Adrenal gland (tissue), 12 donors: ENCODE measurements around the gene GRM5. TPM values are rescaled to one million over a fixed set of nuclear protein-coding genes. Genes with fewer than 3 reads are reported as not detected.

Source experiments
- DNase-seq, 7 donors: peaks; one replicate each; pipeline ENCODE4 v3.0.0-alpha.2; 2019 to 2020
- H3K27ac ChIP-seq, 5 donors: fragments of 200-600 bp; sonication (generic) in 4 of 5; 1 replicate in 3 of 5; 2 replicates in 2 of 5; pipeline versions ENCODE4 v1.5.1 to v1.8.0; 2016 to 2020; ENCODE audit warnings: mild to moderate bottlenecking in 1 of 5
- H3K27me3 ChIP-seq: fragments of 200-600 bp; 2 replicates; pipeline ENCODE4 v1.8.0; 2021
- H3K36me3 ChIP-seq, 2 donors: fragments of 200-600 bp; replicated peaks in 1 of 2; 1 replicate in 1 of 2; 2 replicates in 1 of 2; pipeline versions ENCODE4 v1.5.1 to v1.8.0; 2018 to 2022
- H3K4me1 ChIP-seq, 2 donors: fragments of 200-600 bp; replicated peaks in 1 of 2; 1 replicate in 1 of 2; 2 replicates in 1 of 2; pipeline versions ENCODE4 v1.5.1 to v1.8.0; 2018 to 2021
- H3K4me3 ChIP-seq, 4 donors: fragments of 200-600 bp; sonication (generic) in 3 of 4; one replicate each; pipeline ENCODE4 v1.5.1; 2016 to 2018
- H3K9me3 ChIP-seq, 3 donors: fragments of 200-600 bp; sonication (generic) in 1 of 3; replicated peaks in 1 of 3; 1 replicate in 2 of 3; 2 replicates in 1 of 3; pipeline versions ENCODE4 v1.5.1 to v1.8.0; 2016 to 2021
- POLR2A ChIP-seq, 2 donors: fragments of 450-650 bp; IDR thresholded peaks; one replicate each; pipeline ENCODE4 v1.6.1; 2017; ENCODE audit warnings: antibody characterized with exemption in 2 of 2, mild to moderate bottlenecking in 2 of 2, moderate library complexity in 1 of 2
- WGBS, 4 donors: extraction: QIAGEN DNeasy Blood & Tissue Kit in 2 of 4; methylation state at CpG; one replicate each; pipeline versions ENCODE4 v1.1.5 to v1.1.7; 2013 to 2017; 5-methylcytosine and 5-hydroxymethylcytosine counted together
- intact Hi-C, 2 donors: fragments of 100-400 bp; cut with DNase I; formaldehyde crosslinking; loops; one replicate each; pipeline versions ENCODE4 v1.14.1 to v1.15.0; 2022 to 2023
- polyA plus RNA-seq, 3 donors: library from polyadenylated mRNA; stranded (reverse); fragments of 200-250 nt in 2 of 3; fragments of 350-450 nt in 1 of 3; fragmentation: Illumina TruSeq in 1 of 3; extraction: RNeasy Lipid Tissue Mini Kit (QIAGEN cat#74804) in 1 of 3; gene quantifications; one replicate each; pipeline ENCODE4 v1.2.3, GENCODE V29; 2013 to 2014
- total RNA-seq, 9 donors: library from RNA; depleted of rRNA in 4 of 9; stranded (reverse); fragments of >200 nt in 4 of 9; fragments of 120-200 nt in 1 of 9; fragmentation: NEBNext Ultra II Directional in 1 of 9; extraction: Animal tissue kit (Norgen Biotek cat#: 25700) in 1 of 9; gene quantifications; one replicate each; pipeline versions ENCODE4 v1.1.0 to v1.2.4, GENCODE V29; 2013 to 2023
- TF ChIP-seq, protein P1 (sequence below), 6 experiments: fragments of 450-650 bp in 4 of 6; fragments of 200-600 bp in 2 of 6; sonication (generic) in 1 of 6; IDR thresholded peaks; 1 replicate in 5 of 6; 2 replicates in 1 of 6; pipeline versions ENCODE4 v1.5.1 to v1.8.0; 2016 to 2021; ENCODE audit warnings: antibody characterized with exemption in 6 of 6, mild to moderate bottlenecking in 2 of 6, moderate library complexity in 1 of 6
- donor health status: healthy with polysubstance abuse.
- donor health status: Bipolar disorder and iron deficiency.
- donor health status: DM: yes; HTN: yes; CAD: no.
- donor health status: DM: no; HTN: no; CAD: no.
- donor health status: DM: no; HTN: no; CAD: no.
- donor health status: DM: yes; HTN: yes; CAD: no.

The GRM5 gene
- total and polyA plus RNA-seq, 12 donors, result under 0.01 to 0.33 (median 0.17) TPM; not detected in 8

DNA sequence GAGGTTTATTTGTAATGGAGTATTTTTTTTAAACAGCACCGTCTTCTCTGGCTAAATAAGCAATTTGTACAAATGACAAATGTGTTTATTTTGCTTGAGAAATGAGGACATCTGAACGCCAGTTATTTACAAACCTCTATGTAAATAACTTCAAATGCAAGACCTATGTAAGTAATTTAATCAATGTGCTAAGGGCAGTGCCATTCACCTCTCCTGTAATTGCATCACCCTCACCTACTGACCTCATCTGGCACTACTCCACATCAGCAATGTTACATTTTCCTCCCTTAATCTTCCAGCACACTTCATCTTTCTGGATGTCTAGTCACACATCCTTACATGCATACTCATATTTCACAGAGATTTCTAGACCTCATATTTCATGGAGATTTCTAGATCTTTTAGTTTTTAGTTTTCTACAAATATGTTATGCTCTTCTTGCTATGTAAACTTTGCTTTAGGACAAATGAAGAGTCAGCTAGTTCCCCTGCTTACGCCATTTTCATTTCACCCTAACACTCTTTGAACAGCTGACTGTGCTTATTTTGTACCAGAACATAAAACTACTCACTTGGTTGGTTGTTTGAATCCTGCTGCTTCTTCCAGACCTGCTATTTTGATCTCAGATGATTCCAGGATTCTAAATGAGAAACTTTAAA is 238.6 kb downstream of the GRM5 start:
- H3K27ac ChIP-seq, result no peak overlapping the region
- no peaks in the 10 kb centered on the region for H3K4me1 ChIP-seq
- H3K4me3 ChIP-seq, result no peak overlapping the region
- DNase-seq, result no peak
- intact Hi-C loops, result no loop called here
- H3K36me3 ChIP-seq, result no peaks in the 10 kb centered on the region
- H3K9me3 ChIP-seq, result no peaks in the 10 kb centered on the region
- no peaks in the 10 kb centered on the region for H3K27me3 ChIP-seq
- WGBS, 4 donors, result 48 to 59% (median 53%) methylated on average over 3 of the region's 3 CpGs
- TF ChIP-seq, protein P1, sequence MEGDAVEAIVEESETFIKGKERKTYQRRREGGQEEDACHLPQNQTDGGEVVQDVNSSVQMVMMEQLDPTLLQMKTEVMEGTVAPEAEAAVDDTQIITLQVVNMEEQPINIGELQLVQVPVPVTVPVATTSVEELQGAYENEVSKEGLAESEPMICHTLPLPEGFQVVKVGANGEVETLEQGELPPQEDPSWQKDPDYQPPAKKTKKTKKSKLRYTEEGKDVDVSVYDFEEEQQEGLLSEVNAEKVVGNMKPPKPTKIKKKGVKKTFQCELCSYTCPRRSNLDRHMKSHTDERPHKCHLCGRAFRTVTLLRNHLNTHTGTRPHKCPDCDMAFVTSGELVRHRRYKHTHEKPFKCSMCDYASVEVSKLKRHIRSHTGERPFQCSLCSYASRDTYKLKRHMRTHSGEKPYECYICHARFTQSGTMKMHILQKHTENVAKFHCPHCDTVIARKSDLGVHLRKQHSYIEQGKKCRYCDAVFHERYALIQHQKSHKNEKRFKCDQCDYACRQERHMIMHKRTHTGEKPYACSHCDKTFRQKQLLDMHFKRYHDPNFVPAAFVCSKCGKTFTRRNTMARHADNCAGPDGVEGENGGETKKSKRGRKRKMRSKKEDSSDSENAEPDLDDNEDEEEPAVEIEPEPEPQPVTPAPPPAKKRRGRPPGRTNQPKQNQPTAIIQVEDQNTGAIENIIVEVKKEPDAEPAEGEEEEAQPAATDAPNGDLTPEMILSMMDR (IDR thresholded peaks at IDR 0.05), result no peak
- TF ChIP-seq POLR2A (IDR thresholded peaks at IDR 0.05), result no peak

DNA sequence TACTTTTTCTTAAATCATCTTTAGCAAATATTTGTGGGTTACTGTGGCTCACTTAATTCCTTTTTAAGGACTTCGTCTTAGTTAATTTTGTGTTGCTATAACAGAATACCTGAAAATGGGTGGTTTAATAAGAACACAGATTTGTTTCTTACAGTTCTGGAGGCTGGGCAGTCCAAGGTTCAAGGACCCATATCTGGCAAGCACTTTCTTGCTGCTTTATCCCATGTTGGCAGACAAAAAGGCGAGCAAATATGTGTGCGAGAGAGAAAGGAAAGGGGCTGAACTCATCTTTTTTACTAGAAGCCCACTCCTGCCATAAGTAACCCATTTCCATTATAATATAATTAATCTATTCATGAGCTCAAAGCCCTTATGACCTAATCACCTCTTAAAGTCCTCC is 246.2 kb downstream of the GRM5 start:
- H3K27me3 ChIP-seq, result no peaks in the 10 kb centered on the region
- no peak overlapping the region for H3K27ac ChIP-seq
- intact Hi-C loops, result no loop called here
- H3K9me3 ChIP-seq, result no peaks in the 10 kb centered on the region
- H3K4me1 ChIP-seq, result no peaks in the 10 kb centered on the region
- 69 to 73% (median 71%) methylated on average over 3 of the region's 3 CpGs for WGBS, 4 donors
- TF ChIP-seq POLR2A (IDR thresholded peaks at IDR 0.05), result no peak
- H3K36me3 ChIP-seq, result no peaks in the 10 kb centered on the region
- no peak overlapping the region for H3K4me3 ChIP-seq
- DNase-seq, result no peak

DNA sequence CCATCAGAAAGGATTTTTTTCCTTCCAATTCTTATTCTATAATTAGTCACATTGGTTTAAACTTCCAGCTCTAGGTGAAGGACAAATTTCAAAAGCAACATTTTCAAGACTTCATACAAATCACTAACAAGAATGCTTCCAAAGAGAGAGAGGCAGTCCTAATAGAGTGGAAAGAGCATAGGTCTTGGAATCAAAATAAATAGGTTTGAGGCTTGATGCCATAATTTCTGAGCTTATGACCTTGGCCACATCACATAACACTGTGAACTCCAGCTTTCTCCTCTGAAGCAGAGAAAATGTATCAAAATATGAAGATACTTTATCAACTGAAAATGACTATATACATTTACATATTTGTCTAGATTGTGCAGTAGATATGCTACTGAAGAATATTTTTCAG is 246.8 kb downstream of the GRM5 start:
- no peak for DNase-seq
- intact Hi-C loops, result no loop called here
- no peaks in the 10 kb centered on the region for H3K27me3 ChIP-seq
- H3K4me1 ChIP-seq, result no peaks in the 10 kb centered on the region
- H3K27ac ChIP-seq, result no peak overlapping the region
- H3K36me3 ChIP-seq, result no peaks in the 10 kb centered on the region
- H3K4me3 ChIP-seq, result no peak overlapping the region
- no peaks in the 10 kb centered on the region for H3K9me3 ChIP-seq
- TF ChIP-seq, protein P1 (IDR thresholded peaks at IDR 0.05), result no peak
- no peak for TF ChIP-seq POLR2A (IDR thresholded peaks at IDR 0.05)

GRCh38 chr11:88815505-88815904 is 250.3 kb downstream of the GRM5 start:
- Histone ChIP-seq H3K27me3 (no peaks in the 10 kb centered on the region), H3K4me1 (no peaks in the 10 kb centered on the region), H3K9me3 (no peaks in the 10 kb centered on the region), H3K36me3 (no peaks in the 10 kb centered on the region), H3K27ac (no peak overlapping the region), H3K4me3 (no peak overlapping the region)
- intact Hi-C loops, result no loop called here
- WGBS, 4 donors, result 31 to 75% (median 56%) methylated on average over 2 to 3 of the region's 3 CpGs
- no peak for TF ChIP-seq POLR2A (IDR thresholded peaks at IDR 0.05)
- TF ChIP-seq, protein P1 (IDR thresholded peaks at IDR 0.05), result no peak
- DNase-seq, result no peak

GRCh38 chr11:88814076-88814475 is 251.7 kb downstream of the GRM5 start:
- H3K27me3 ChIP-seq, result no peaks in the 10 kb centered on the region
- TF ChIP-seq POLR2A (IDR thresholded peaks at IDR 0.05), result no peak
- TF ChIP-seq, protein P1 (IDR thresholded peaks at IDR 0.05), result no peak
- intact Hi-C loops, result no loop called here
- WGBS, 4 donors, result 0% methylated on average over 1 of the region's 1 CpG
- no peaks in the 10 kb centered on the region for H3K9me3 ChIP-seq
- H3K27ac ChIP-seq, result no peak overlapping the region
- H3K4me3 ChIP-seq, result no peak overlapping the region
- no peak for DNase-seq
- H3K36me3 ChIP-seq, result no peaks in the 10 kb centered on the region
- no peaks in the 10 kb centered on the region for H3K4me1 ChIP-seq
